ELF-1 (cell line): ENCODE results near the gene CRYZ.
"Not testable (repeated sequence)": the region's sequence is repeated elsewhere in the genome, so short reads cannot be mapped to it uniquely, and the experiment has no call there.

Source experiments
- DNase-seq: peaks from one replicate; pipeline ENCODE4 v3.0.0-alpha.2; 2016; ENCODE audit warnings: low read depth, low spot score

The CRYZ gene

DNA sequence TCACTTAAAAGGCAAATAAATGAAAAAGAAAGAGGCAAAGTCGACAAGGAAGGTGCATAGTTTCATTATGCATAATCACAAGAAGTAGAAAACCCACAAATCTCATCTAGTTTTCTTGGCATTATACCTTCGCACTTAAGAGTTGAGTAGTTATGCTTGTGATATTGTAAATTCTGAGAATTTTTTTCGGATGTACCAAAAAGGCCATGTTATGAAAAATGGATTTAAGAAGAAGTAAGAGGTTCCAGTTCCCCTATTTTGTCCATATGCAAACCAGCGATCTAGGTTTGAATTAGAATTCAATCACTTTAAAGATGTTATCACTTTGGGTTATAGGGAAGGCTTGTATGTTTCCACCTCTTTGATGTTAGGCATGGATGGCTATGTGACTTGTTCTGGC is 51.4 kb downstream of the CRYZ start:
- DNase-seq, result no peak

DNA sequence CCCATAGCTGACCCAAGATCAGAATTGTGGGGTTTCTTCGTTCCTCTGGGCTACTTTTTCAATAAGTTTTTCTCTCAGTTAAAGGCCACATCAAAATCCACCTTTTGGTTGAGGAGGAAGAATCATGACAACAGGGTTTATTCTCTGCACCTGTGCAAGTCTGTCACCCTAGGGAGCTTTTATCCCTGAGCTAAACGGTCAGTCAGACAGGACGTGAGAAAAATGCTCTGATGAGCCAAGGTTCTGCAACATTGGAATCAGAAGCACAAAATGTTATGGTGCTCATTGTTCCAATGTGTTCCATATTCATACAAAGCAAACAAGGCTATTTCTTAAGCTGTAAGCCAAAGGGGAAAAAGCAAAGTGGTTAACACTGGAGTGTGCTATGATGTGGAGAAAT is 51.8 kb downstream of the CRYZ start:
- DNase-seq, result no peak

- DNase-seq, result no peak
Observed at GRCh38 chr1:74679811-74680210, 53.0 kb downstream of the CRYZ start.

DNA sequence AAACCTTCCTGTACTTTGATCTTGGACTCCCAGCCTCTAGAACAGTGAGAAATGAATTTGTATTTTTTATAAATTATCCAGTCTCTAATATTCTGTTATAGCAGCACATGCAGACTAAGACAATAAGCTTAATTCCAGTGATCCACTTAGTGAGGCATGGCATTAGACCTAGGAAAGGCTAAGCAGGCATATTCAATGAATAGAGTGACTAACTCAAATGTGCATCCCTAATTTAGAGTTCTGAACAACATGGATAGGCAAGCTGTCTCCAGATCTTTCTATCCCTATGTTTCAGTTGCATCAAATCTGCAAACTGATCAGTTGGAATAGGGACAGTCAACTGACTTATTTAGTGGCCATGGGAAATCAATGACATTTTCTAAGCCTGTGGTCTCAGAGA is 54.9 kb downstream of the CRYZ start:
- no peak for DNase-seq

DNA sequence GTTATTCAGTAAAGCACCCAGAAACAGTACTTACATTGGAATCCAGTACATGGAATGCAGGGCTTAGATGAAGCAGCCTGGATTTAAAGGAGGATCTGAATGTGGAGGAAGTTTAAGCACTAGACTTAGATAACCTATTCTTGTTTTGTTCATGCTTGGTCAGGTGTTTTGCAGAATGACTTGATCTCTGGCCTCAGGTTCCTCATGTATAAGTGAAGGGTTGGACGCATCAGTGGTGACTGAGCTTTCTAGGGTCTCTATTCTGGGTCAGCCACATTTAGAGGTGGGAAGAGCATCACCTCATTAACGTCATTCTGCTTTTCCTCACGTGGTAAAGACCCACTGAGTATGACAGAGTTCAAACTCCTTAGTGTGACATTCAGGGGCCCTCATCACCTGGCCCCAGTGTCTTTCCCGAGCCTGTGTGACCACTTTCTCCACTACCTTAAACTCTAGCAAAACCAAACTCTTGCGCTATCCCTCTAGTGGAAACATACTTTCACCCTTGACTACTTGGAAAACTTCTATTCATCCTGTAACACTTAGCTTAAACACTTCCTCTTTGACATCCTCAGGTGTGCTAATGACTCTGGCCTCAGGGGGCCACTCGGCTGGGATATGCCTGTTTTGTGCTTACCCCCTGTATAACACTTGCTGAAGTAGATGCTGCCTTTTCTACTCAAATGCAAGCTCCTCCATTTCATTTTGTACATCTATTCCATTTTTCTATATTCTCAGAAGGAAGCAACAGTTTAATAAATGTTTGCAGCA is 58.4 kb downstream of the CRYZ start:
- DNase-seq, result peak; percentile 39

DNA sequence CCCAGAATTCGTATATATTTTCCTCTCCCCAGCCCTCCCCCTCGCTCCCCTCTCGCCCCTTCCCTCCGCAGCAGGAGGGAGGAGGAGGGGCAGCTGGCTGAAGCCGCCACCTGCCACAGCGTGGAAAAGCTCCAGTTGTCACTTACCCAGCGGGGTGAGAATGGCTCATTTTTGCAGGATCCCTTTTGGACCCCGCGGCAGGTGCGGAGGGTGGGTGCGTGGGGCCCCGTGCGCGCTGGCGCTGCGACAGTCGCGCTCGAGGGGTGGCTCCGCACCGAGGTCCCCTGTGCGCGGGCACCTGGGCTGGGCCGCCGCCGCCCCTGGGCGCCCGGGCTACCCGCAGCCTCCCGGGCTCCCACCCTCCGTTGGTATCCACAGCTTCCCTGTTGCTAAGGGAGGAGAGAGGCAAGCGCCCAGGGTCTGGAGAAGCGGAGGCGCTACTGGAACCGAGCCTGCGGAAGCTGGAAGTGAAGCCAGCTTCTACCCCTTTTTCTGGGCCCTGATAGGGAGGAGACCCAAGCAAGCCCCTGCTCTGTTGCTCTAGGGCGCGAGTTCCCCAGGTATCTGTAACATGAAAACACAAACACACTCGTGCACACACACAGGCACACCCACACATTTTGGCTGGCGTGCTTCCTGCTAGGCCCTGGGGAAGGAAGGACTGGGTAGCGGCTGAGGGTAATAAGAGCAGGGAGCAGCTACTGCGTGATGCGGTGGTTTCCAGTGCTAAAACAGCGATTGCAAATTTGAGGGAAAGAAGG is 59.3 kb downstream of the CRYZ start, which contains the start of gene ERICH3:
Gene ERICH3, minus strand, starts transcription at position 442 of the 761 bp plus-strand sequence. Its CDS starts 273 bp downstream, at position 169.
- peak; percentile 26 for DNase-seq

GRCh38 chr1:74670866-74671265 is 62.0 kb downstream of the CRYZ start:
- DNase-seq, result not testable (repeated sequence)
